Small intestine (tissue), 16 donors: ENCODE data around the gene PLET1. TPM values are rescaled to one million over a fixed set of nuclear protein-coding genes. Genes with fewer than 3 reads are reported as not detected.

ENCODE experiments used
- DNase-seq, 2 donors: peaks; one replicate each; pipeline versions ENCODE4 v3.0.0 to v3.0.0-alpha.2; 2013
- FAIRE-seq: peaks from 2 replicates; lab custom pipeline; 2012; peaks lifted over from hg19 to GRCh38; lab: Jason Lieb, UNC
- H3K27ac ChIP-seq, 3 donors: one replicate each; pipeline ENCODE4 v1.5.1; 2013; ENCODE audit warnings: low read length in 2 of 3, mild to moderate bottlenecking in 2 of 3, control low read depth in 1 of 3, inconsistent platforms in 1 of 3, low read depth in 1 of 3, moderate library complexity in 1 of 3
- H3K27me3 ChIP-seq, 3 donors: one replicate each; pipeline ENCODE4 v1.6.1; 2013; ENCODE audit warnings: low read length in 3 of 3, inconsistent platforms in 1 of 3; ENCODE audit not compliant: control insufficient read depth in 3 of 3, insufficient read depth in 3 of 3
- H3K36me3 ChIP-seq, 3 donors: one replicate each; pipeline ENCODE4 v1.6.1; 2013; ENCODE audit warnings: low read length in 3 of 3, inconsistent platforms in 1 of 3, low read depth in 1 of 3, mild to moderate bottlenecking in 1 of 3, moderate library complexity in 1 of 3; ENCODE audit not compliant: control insufficient read depth in 3 of 3, insufficient read depth in 2 of 3
- H3K4me1 ChIP-seq, 3 donors: one replicate each; pipeline ENCODE4 v1.6.1; 2013; ENCODE audit warnings: low read length in 2 of 3, inconsistent platforms in 1 of 3, low read depth in 1 of 3, mild to moderate bottlenecking in 1 of 3, moderate library complexity in 1 of 3; ENCODE audit not compliant: control insufficient read depth in 3 of 3, insufficient read depth in 2 of 3
- H3K4me3 ChIP-seq, 3 donors: one replicate each; pipeline ENCODE4 v1.5.1; 2013; ENCODE audit warnings: low read length in 3 of 3, control low read depth in 1 of 3, inconsistent platforms in 1 of 3, low read depth in 1 of 3, mild to moderate bottlenecking in 1 of 3, moderate library complexity in 1 of 3
- H3K9me3 ChIP-seq, 2 donors: one replicate each; pipeline ENCODE4 v1.6.1; 2013; ENCODE audit warnings: low read depth in 1 of 2, low read length in 1 of 2; ENCODE audit not compliant: control insufficient read depth in 2 of 2, insufficient read depth in 1 of 2
- WGBS, 3 donors: extraction: QIAGEN DNeasy Blood & Tissue Kit; methylation state at CpG; one replicate each; pipeline ENCODE4 v1.1.7; 2013; 5-methylcytosine and 5-hydroxymethylcytosine counted together
- long read RNA-seq, 10 donors: transcript quantifications; one replicate each; lab custom pipeline, GENCODE V29; 2026
- polyA plus RNA-seq, 4 donors: library from polyadenylated mRNA; stranded (reverse) in 3 of 4; unstranded in 1 of 4; fragments of 200-250 nt in 3 of 4; fragments of 120-200 nt in 1 of 4; gene quantifications; one replicate each; pipeline versions ENCODE4 v1.2.1 to v1.2.3, GENCODE V29; 2013
- donor health status: healthy with polysubstance abuse.
- donor health status: control.
- donor health status: control.
- donor health status: Bipolar disorder and iron deficiency.
- donor health status: healthy.

Gene PLET1
- polyA plus RNA-seq, result under 1 TPM in 1 of 4 donors, not detected in 3; 0.06 TPM
- long read RNA-seq, donor 1, result 0 reads
- long read RNA-seq, donor 2, result 0 reads
- long read RNA-seq, donor 3, result 0 reads
- long read RNA-seq, donor 4, result 0 reads
- long read RNA-seq, donor 5, result 0 reads
- long read RNA-seq, donor 6, result 0 reads
- long read RNA-seq, donor 7, result 0 reads
- long read RNA-seq, donor 8, result 0 reads
- long read RNA-seq, donor 9, result 0 reads
- long read RNA-seq, donor 10, result 0 reads

GRCh38 chr11:112260490-112260889 lies at the start of gene PLET1:
Gene PLET1, minus strand, starts transcription at chr11:112260860. Its CDS starts 271 bp downstream, at chr11:112260589.
- no peak within 1 kb of the TSS for H3K27ac ChIP-seq
- peaks cover 0 to 17% (median 0%) of the 10 kb centered on the region in 3 donors for H3K4me1 ChIP-seq
- H3K36me3 ChIP-seq, result no peaks in the 10 kb centered on the region
- no peaks in the 10 kb centered on the region for H3K9me3 ChIP-seq
- H3K4me3 ChIP-seq, result no peak within 1 kb of the TSS
- WGBS, 3 donors, result 92 to 98% (median 96%) methylated on average over 2 of the region's 2 CpGs
- no peak for FAIRE-seq
- no peaks in the 10 kb centered on the region for H3K27me3 ChIP-seq
- DNase-seq, result no peak

DNA sequence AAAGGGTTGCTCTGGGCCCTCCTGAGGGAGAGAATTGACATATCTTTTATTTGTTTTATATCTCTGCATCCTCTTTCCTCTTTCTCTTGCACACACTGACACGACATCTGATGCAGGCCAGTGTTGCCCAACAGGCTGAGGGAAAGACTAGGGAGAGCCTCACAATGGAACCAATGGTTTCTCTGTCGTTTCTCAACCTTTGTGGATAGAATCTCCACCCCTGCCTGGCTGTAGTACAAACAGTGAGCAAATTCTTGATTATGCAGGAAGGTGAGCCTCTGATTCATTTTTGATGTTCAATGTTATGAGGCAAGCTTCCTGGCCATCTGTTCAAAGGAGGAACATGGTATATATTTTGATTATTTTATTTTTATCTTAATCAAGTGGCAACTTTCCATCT lies 49.8 kb upstream of the PLET1 start:
- FAIRE-seq, result no peak
- Histone ChIP-seq H3K4me3 (no peak overlapping the region), H3K9me3 (no peaks in the 10 kb centered on the region), H3K27me3 (no peaks in the 10 kb centered on the region), H3K4me1 (no peaks in the 10 kb centered on the region), H3K27ac (no peak overlapping the region), H3K36me3 (no peaks in the 10 kb centered on the region)
- WGBS, 3 donors, result 51 to 54% (median 53%) methylated on average over 2 of the region's 2 CpGs
- DNase-seq, result no peak

GRCh38 chr11:112308651-112309050 lies 48.0 kb upstream of the PLET1 start:
- FAIRE-seq, result no peak
- 73 to 83% (median 81%) methylated on average over 2 of the region's 2 CpGs for WGBS, 3 donors
- DNase-seq, result no peak
- Histone ChIP-seq H3K4me1 (no peaks in the 10 kb centered on the region), H3K4me3 (no peak overlapping the region), H3K27me3 (no peaks in the 10 kb centered on the region), H3K9me3 (no peaks in the 10 kb centered on the region), H3K27ac (no peak overlapping the region), H3K36me3 (no peaks in the 10 kb centered on the region)

DNA sequence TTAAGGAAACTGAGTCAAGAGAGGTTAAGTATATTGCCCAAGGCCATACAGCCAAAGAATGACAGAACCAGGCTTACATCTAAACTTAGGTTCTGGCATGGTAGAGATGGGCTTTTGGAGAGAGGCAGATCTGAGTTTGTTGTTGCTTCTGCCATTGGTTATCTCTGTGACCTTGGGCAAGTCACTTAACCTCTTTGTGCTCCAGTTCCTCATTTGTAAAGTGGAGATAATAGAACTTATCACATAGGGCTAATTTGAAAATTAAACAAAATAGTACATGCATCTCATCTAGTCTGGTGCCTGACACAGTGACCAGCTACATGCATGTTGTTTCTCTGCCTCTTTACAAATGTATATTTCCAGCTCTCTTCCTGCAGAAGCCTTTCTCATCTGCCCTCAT lies 47.0 kb upstream of the PLET1 start:
- no peaks in the 10 kb centered on the region for H3K9me3 ChIP-seq
- H3K4me1 ChIP-seq, result peaks cover 0 to under 1% (median 0%) of the 10 kb centered on the region in 3 donors
- FAIRE-seq (no peak), DNase-seq (no peak)
- H3K36me3 ChIP-seq, result no peaks in the 10 kb centered on the region
- H3K27ac ChIP-seq, result no peak overlapping the region
- no peak overlapping the region for H3K4me3 ChIP-seq
- no peaks in the 10 kb centered on the region for H3K27me3 ChIP-seq

DNA sequence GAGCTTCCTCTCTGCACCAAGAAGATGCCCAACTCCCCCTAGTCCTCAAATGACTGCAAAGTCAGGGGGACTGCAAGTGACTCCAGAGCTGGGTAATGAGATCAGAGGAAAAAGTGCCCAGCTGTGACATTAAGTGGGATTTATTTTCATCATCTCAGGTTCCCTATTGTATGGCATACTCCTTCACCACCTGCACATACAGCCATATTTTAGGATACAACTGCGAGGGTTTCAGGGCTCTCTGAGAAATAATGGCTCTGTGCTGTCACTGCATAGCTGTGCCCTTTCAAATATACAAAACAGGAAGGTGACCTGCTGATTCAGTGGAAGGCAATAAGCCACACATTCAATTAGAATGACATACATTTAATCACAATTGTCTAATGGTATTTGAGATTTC lies 45.6 kb upstream of the PLET1 start:
- Histone ChIP-seq H3K4me1 (peaks cover 0 to 4% (median 0%) of the 10 kb centered on the region in 3 donors), H3K27me3 (no peaks in the 10 kb centered on the region), H3K4me3 (no peak overlapping the region), H3K36me3 (no peaks in the 10 kb centered on the region), H3K9me3 (no peaks in the 10 kb centered on the region), H3K27ac (no peak overlapping the region)
- DNase-seq (no peak), FAIRE-seq (no peak)
- 83 to 93% (median 84%) methylated on average over 1 of the region's 1 CpG for WGBS, 3 donors

DNA sequence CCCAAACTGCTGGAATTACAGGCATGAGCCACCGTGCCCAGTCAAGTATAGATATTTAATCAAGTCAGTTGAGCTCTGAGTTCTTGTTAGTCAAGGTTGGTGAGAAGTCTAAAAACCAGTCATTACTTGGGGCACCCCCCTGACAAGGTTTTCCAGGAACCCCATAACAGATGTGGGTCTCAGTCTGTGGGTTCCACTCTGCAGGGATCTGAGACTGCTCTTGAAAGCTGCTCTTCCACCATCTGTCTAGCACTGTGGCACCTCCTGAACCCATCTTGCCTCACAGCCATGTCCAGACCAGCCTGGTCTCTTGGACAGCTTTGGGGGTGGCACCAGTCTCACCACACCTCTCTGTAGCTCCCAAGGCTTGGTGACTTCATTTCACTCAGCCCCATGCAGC lies 44.3 kb upstream of the PLET1 start:
- Histone ChIP-seq H3K4me3 (no peak overlapping the region), H3K36me3 (no peaks in the 10 kb centered on the region), H3K27ac (no peak overlapping the region), H3K4me1 (peaks cover 0 to 4% (median 0%) of the 10 kb centered on the region in 3 donors), H3K9me3 (no peaks in the 10 kb centered on the region), H3K27me3 (no peaks in the 10 kb centered on the region)
- DNase-seq (no peak), FAIRE-seq (no peak)
- WGBS, 3 donors, result 75 to 91% (median 87%) methylated on average over 1 of the region's 1 CpG

DNA sequence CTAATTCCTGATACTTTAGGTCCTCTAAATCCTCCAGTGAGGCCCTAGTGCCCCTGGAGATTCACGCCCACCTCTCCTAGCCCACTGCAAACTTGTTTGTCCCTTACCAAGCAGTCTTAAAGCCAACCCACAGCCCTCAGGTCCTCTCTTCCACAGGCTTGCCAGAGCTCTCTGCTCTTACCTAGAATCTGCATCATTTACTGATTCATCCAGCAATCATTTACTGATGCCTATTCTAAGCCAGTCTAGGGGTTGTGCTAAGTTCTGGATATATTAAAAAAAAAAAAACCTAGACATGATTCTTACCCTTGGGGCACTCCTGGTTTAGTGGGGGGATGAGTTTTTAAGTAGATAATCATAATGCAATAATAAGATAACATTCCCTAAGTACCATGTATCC lies 43.0 kb upstream of the PLET1 start:
- H3K27ac ChIP-seq, result no peak overlapping the region
- peaks cover 0 to 4% (median 0%) of the 10 kb centered on the region in 3 donors for H3K4me1 ChIP-seq
- no peaks in the 10 kb centered on the region for H3K27me3 ChIP-seq
- H3K9me3 ChIP-seq, result no peaks in the 10 kb centered on the region
- H3K36me3 ChIP-seq, result no peaks in the 10 kb centered on the region
- DNase-seq (no peak), FAIRE-seq (no peak)
- 90 to 100% (median 92%) methylated on average over 1 of the region's 1 CpG for WGBS, 3 donors
- H3K4me3 ChIP-seq, result no peak overlapping the region

DNA sequence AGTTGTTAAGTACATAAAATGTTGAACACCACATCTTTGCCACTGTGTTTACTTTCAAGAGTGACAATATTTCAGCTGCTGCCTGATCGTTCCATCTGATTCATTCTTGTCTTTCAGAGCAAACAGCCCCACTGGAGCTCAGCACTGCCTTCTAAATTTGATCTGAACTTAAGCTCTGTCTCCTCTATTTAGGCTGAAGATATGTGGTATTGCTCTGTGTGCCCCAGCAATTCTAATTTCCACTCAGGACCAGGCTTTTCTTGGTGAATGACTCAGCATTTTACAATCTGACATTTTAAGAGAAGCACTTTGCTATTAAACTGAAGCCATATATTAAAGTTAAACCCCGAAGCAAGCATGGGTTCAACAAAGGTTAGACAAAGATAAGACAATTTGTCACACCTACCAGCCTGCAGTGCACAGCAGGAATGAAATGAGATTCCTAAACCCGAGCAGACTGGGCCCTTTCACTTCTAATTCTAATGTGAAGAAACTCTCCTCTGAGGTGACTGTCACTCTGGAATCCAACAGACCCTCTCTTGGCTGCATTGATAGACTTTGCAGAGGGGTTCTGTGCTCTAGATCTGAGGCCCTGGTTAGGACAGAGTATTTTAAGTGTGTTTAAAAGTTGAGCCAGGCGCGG lies 41.7 kb upstream of the PLET1 start:
- Histone ChIP-seq H3K9me3 (no peaks in the 10 kb centered on the region), H3K27ac (no peak overlapping the region), H3K4me1 (peaks cover 0 to 4% (median 0%) of the 10 kb centered on the region in 3 donors), H3K36me3 (peaks cover 0 to 6% (median 0%) of the 10 kb centered on the region in 3 donors), H3K27me3 (no peaks in the 10 kb centered on the region), H3K4me3 (no peak overlapping the region)
- FAIRE-seq (no peak), DNase-seq (no peak)
- WGBS, 3 donors, result 43 to 60% (median 51%) methylated on average over 5 of the region's 5 CpGs
